Mucosa of descending colon (tissue), 3 donors: Measurements from ENCODE around the gene TARS3. TPM values are rescaled to one million over a fixed set of nuclear protein-coding genes. Genes with fewer than 3 reads are reported as not detected.
A peak's percentile ranks its signal among the peaks of the same experiment; 100 is the strongest.
"Not testable (repeated sequence)": the region's sequence is repeated elsewhere in the genome, so short reads cannot be mapped to it uniquely, and the experiment has no call there.

Experiments used
- ATAC-seq: fragments of 200-7000 bp; cut with Tn5 transposase; one replicate; pipeline ENCODE4 v1.9.1; 2020; ENCODE audit warnings: mild to moderate bottlenecking, moderate library complexity
- DNase-seq, 3 donors: peaks; one replicate each; pipeline ENCODE4 v3.0.0-alpha.2; 2020
- H3K36me3 ChIP-seq: fragments of 200-600 bp; one replicate; pipeline ENCODE4 v1.8.0; 2021; ENCODE audit warnings: low read depth, mild to moderate bottlenecking
- H3K4me1 ChIP-seq: fragments of 200-600 bp; one replicate; pipeline ENCODE4 v1.8.0; 2021; ENCODE audit warnings: low read depth, mild to moderate bottlenecking
- H3K4me3 ChIP-seq: fragments of 200-600 bp; one replicate; pipeline ENCODE4 v1.8.0; 2021; ENCODE audit warnings: mild to moderate bottlenecking
- H3K9me3 ChIP-seq: fragments of 200-600 bp; one replicate; pipeline ENCODE4 v1.8.0; 2021; ENCODE audit warnings: mild to moderate bottlenecking
- CTCF ChIP-seq: fragments of 200-600 bp; IDR thresholded peaks from one replicate; pipeline ENCODE4 v1.8.0; 2022; ENCODE audit warnings: antibody characterized with exemption, mild to moderate bottlenecking
- intact Hi-C, 2 donors: fragments of 100-400 bp; cut with DNase I in 1 of 2; cut with micrococcal nuclease in 1 of 2; formaldehyde crosslinking; loops; one replicate each; pipeline versions ENCODE4 v1.11.0 to v1.11.1; 2022; cut with DNase I, micrococcal nuclease
- total RNA-seq, 3 donors: library from RNA; stranded (reverse); fragmentation: NEBNext Ultra II Directional in 2 of 3; extraction: Animal tissue kit (Norgen Biotek cat#: 25700) in 2 of 3; gene quantifications; one replicate each; pipeline versions ENCODE4 v1.2.1 to v1.2.4, GENCODE V29; 2021 to 2023
- donor health status: DM: no; HTN: no; CAD: no; lungs with moderate emphysema.
- donor health status: DM: no; HTN: no; CAD: no.
- donor health status: DM: no; HTN: yes; CAD: no.

The TARS3 gene
- total RNA-seq, 3 donors from 2014 or later: 7.3 to 22.6 (median 9.2) TPM

GRCh38 chr15:101637919-101638318 is 86.4 kb downstream of the TARS3 start:
- no peak for ATAC-seq
- TF ChIP-seq CTCF: no peak

GRCh38 chr15:101637516-101637915 is 86.8 kb downstream of the TARS3 start:
- ATAC-seq: peak; percentile 71
- Histone ChIP-seq H3K4me1 (peaks cover 16% of the 10 kb centered on the region), H3K9me3 (no peaks in the 10 kb centered on the region), H3K36me3 (no peaks in the 10 kb centered on the region), H3K4me3 (no peak overlapping the region)
- no peak for TF ChIP-seq CTCF
- DNase-seq: peak in 1 of 3 donors; percentile 25
- intact Hi-C loops: no loop called here

More at GRCh38 chr15:101637919-101638318, 86.4 kb downstream of the TARS3 start:
- no peak for DNase-seq
- Histone ChIP-seq H3K4me3 (no peak overlapping the region), H3K36me3 (no peaks in the 10 kb centered on the region), H3K4me1 (peaks cover 16% of the 10 kb centered on the region), H3K9me3 (no peaks in the 10 kb centered on the region)
- intact Hi-C loops: no loop called here

GRCh38 chr15:101637038-101637437 is 87.2 kb downstream of the TARS3 start:
- H3K4me1 ChIP-seq: peaks cover 16% of the 10 kb centered on the region
- no peak overlapping the region for H3K4me3 ChIP-seq
- no peaks in the 10 kb centered on the region for H3K36me3 ChIP-seq
- H3K9me3 ChIP-seq: no peaks in the 10 kb centered on the region
- no peak for TF ChIP-seq CTCF
- DNase-seq (no peak), ATAC-seq (no peak)
- intact Hi-C loops: no loop called here

- DNase-seq (no peak), ATAC-seq (no peak)
- TF ChIP-seq CTCF: no peak
- H3K4me1 ChIP-seq: peaks cover 8% of the 10 kb centered on the region
- no peaks in the 10 kb centered on the region for H3K36me3 ChIP-seq
- intact Hi-C loops: no loop called here
- no peaks in the 10 kb centered on the region for H3K9me3 ChIP-seq
- no peak overlapping the region for H3K4me3 ChIP-seq
These were observed 88.1 kb downstream of the TARS3 start for GRCh38 chr15:101635944-101636727.

GRCh38 chr15:101633356-101633755 is 90.9 kb downstream of the TARS3 start:
- ATAC-seq: no peak
- intact Hi-C loops: no loop called here
- Histone ChIP-seq H3K36me3 (no peaks in the 10 kb centered on the region), H3K9me3 (no peaks in the 10 kb centered on the region), H3K4me3 (no peak overlapping the region), H3K4me1 (peaks cover 5% of the 10 kb centered on the region)
- no peak for DNase-seq
- TF ChIP-seq CTCF: no peak

- not testable (repeated sequence) for ATAC-seq, H3K4me1 ChIP-seq
These were observed 97.5 kb downstream of the TARS3 start for GRCh38 chr15:101626729-101627128.

More at GRCh38 chr15:101626729-101627128, 97.5 kb downstream of the TARS3 start:
- DNase-seq, H3K4me3 ChIP-seq, H3K36me3 ChIP-seq, intact Hi-C loops, H3K9me3 ChIP-seq: not testable (repeated sequence)
